ENCODE measurements around the gene LRRC27.

DNA sequence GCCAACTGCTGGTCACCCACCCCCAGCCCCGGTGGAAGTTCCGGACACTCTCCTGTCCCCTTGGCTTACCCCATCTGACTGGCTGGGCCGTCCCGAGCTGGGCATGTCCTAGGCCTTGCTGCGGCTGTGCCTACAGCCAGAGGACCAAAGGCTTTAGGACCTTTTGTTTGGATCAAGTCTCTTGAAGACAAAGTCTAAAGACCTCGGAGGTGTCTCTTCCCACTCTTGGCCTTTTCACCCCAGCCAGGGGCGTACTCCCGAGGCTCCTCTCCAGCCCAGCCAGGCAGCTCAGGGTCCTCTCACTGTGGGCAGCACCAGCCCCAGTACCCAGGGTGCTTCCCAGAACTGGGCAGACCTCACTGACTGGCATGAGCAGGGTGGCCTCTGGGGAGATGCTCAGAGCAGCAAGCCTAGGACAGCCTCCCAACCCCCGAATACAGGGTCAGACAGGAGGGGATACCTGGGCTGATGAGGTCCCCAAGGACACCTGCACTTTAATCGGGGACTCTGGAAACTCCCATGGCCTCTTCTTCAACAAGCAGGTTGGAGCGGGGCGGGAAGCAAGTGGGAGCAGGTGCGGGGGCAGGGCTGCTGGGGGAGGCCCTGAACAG is 62.3 kb downstream of the LRRC27 start:
- TF ChIP-seq POLR2A (IDR thresholded peaks at IDR 0.05; ENCODE audit: low read length) (no peak), GATA1 (IDR thresholded peaks at IDR 0.05; ENCODE audit: low read depth, low read length) (no peak)

Data from erythroblast (primary cell).